ENCODE results near the gene CNIH3. TPM values are rescaled to one million over a fixed set of nuclear protein-coding genes. Genes with fewer than 3 reads are reported as not detected.

Gene CNIH3
- total RNA-seq, 1 experiment from 2014 or later, result 4.2 TPM

DNA sequence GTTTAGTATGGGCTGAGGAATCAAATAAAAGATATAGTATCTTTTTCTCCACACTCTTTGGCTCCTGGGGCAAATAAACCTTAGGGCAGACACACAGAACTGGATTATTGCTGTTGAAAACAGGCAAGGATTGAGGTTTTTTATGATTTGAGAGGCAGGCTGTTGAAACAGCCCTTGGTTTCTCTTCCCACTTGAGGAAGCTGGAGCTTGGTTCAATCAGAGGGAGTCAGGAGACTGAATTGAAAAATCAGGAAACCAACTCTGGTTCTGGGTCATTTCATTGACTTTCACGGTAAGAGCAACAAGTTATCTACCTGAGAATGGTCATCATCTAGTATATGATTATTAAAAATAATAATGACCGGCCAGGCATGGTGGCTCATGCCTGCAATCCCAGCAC is 108.4 kb downstream of the CNIH3 start:
- DNase-seq, result no peak
- H3K27ac ChIP-seq (ENCODE audit: insufficient read length, low read depth, low read length), result no peak overlapping the region
- no peaks in the 10 kb centered on the region for H4K20me1 ChIP-seq (ENCODE audit: control insufficient read depth, insufficient read depth, insufficient read length)
- no CpG with 5 or more reads among the region's 2 CpGs for WGBS (ENCODE audit: extremely low coverage, insufficient read length, low lambda C conversion rate)
- H3K4me2 ChIP-seq (ENCODE audit: insufficient read depth, insufficient read length, low read length), result no peak overlapping the region
- no peak overlapping the region for H3K27ac Mint-ChIP-seq
- H4K91ac ChIP-seq (ENCODE audit: insufficient read length, low read depth, low read length), result no peak overlapping the region
- no peaks in the 10 kb centered on the region for H3K4me1 ChIP-seq (ENCODE audit: insufficient read depth, low read length)
- no peak overlapping the region for H2BK5ac ChIP-seq (ENCODE audit: insufficient read length, low read length)
- no peaks in the 10 kb centered on the region for H3K23me2 ChIP-seq (ENCODE audit: insufficient read length, low read depth, low read length, poor library complexity, severe bottlenecking)
- no peak overlapping the region for H4K8ac ChIP-seq (replicated peaks; ENCODE audit: insufficient read length, low read depth, low read length)
- H2AK5ac ChIP-seq (ENCODE audit: insufficient read length, low read length), result no peak overlapping the region
- H3K79me1 ChIP-seq (ENCODE audit: insufficient read depth, low read depth, low read length, poor library complexity, severe bottlenecking), result no peaks in the 10 kb centered on the region
- H3K14ac ChIP-seq (ENCODE audit: insufficient read depth, low read length), result no peak overlapping the region
- no peaks in the 10 kb centered on the region for H3K9me3 ChIP-seq (ENCODE audit: control insufficient read depth, low read depth, low read length)
- H3K9me3 Mint-ChIP-seq, result no peaks in the 10 kb centered on the region
- no peak overlapping the region for H3K9ac ChIP-seq (ENCODE audit: extremely low read depth, insufficient read length, low read length)
- no peak overlapping the region for H2BK120ac ChIP-seq (ENCODE audit: low read depth, low read length, poor library complexity, severe bottlenecking)
- H3K23ac ChIP-seq (ENCODE audit: insufficient read length, low read depth, low read length), result no peak overlapping the region
- H3K27me3 Mint-ChIP-seq (ENCODE audit: low read depth), result peaks cover 4% of the 10 kb centered on the region; the same call in 1 of the 2 replicates
- H3K27me3 ChIP-seq (ENCODE audit: insufficient read depth, low read length), result no peaks in the 10 kb centered on the region
- H2AFZ ChIP-seq (ENCODE audit: low read length), result no peak overlapping the region
- no peak overlapping the region for H2BK12ac ChIP-seq (ENCODE audit: insufficient read length, low read depth, low read length)
- H3K18ac ChIP-seq (ENCODE audit: insufficient read length, low read depth, low read length), result no peak overlapping the region
- TF ChIP-seq CTCF (conservative IDR thresholded peaks at IDR 0.05), result no peak
- H3K79me2 ChIP-seq (ENCODE audit: insufficient read depth, low read length), result no peaks in the 10 kb centered on the region
- no peak overlapping the region for H2BK15ac ChIP-seq (ENCODE audit: low read depth, low read length)
- no peak overlapping the region for H3T11ph ChIP-seq (ENCODE audit: low read length)
- H3K36me3 Mint-ChIP-seq (ENCODE audit: insufficient read depth in 1 of 3, low read depth in 3 of 3), result no peaks in the 10 kb centered on the region
- H3K4ac ChIP-seq (ENCODE audit: low read depth, low read length), result no peak overlapping the region
- no peak overlapping the region for H3K56ac ChIP-seq (ENCODE audit: insufficient read length, low read depth, low read length)
- H2BK20ac ChIP-seq (ENCODE audit: low read depth, low read length, poor library complexity, severe bottlenecking), result no peak overlapping the region
- H3K4me3 Mint-ChIP-seq, result no peak overlapping the region
- H4K5ac ChIP-seq (ENCODE audit: insufficient read length, low read depth, low read length), result no peak overlapping the region
- peaks cover 10 to 13% of the 10 kb centered on the region in 2 experiments; a peak in 3 of 4 replicates for H3K4me1 Mint-ChIP-seq
